Measurements from ENCODE around the gene PTBP3.
A peak's percentile ranks its signal among the peaks of the same experiment; 100 is the strongest.
"Not testable (repeated sequence)": the region's sequence is repeated elsewhere in the genome, so short reads cannot be mapped to it uniquely, and the experiment has no call there.

The PTBP3 gene, protein sequence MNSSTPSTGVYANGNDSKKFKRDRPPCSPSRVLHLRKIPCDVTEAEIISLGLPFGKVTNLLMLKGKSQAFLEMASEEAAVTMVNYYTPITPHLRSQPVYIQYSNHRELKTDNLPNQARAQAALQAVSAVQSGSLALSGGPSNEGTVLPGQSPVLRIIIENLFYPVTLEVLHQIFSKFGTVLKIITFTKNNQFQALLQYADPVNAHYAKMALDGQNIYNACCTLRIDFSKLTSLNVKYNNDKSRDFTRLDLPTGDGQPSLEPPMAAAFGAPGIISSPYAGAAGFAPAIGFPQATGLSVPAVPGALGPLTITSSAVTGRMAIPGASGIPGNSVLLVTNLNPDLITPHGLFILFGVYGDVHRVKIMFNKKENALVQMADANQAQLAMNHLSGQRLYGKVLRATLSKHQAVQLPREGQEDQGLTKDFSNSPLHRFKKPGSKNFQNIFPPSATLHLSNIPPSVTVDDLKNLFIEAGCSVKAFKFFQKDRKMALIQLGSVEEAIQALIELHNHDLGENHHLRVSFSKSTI

DNA sequence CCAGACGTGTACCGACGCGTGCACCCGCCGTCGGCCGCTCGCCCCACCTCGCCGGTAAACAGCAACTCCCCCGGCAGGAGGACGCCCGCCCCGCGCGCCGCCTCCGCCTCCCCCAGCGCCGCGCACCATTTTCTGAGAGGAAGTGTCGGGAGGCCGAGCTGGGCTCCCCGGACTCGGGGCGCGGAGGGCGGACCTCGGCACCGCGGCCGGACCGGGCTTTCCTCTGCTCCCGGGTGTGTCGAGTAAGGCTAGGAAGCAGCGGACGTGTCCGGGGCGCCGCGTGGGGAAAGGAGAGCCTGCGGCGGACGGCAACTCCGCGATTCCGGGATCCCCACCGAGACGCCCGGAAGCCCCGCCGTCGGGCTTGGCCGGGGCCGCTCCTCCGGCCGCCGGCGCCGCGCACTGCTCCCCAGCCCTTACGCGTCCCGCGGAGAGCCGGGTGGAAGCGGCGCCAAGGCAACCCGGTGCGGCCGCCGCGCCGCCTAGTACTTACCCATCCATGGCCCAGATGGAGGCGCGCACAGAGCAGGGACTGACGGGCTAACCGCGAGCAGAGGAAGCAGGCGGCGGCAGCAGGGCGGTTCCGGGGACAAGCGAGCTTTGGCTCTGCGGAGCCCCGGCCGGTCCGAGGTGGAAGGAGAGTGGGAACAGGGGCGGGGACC lies at the start of gene PTBP3:
PTBP3 (minus strand) TSS at position 643 of the 662 bp plus-strand sequence. CDS start 35,754 bp downstream, outside the sequence.
- DNase-seq, result no peak

DNA sequence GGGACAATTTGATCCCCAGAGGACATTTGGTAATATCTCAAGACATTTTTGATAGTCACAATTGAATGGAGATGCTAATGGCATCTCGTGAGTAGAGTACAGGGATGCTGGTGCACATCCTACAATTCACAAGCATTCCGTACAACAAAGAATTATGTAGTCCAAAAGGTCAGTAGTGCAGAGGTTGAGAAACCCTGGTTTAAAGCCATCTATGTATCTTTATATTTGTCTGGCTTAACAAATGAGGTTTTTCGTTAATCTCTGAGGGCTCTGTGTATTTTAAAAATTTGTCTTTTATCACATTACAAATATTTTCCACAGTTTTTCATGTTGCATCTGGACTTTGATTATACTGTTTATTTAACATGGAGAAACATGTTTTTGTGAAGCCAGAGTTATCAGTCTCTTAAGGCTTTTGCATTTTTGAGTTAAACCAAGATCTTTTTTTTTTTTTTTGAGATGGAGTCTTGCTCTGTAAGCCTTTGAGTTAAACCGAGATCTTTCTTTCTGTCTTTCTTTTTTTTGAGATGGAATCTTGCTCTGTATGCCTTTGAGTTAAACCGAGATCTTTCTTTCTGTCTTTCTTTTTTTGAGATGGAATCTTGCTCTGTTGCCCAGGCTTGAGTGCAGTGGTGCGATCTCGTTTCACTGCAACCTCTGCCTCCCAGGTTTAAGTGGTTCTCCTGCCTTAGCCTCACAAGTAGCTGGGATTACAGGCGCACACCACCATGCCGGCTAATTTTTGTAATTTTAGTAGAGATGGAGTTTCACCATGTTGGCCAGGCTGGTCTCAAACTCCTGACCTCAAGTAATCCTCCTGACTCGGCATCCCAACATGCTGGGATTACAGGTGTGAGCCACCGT lies 49.3 kb upstream of the PTBP3 start:
- DNase-seq, result no peak

DNA sequence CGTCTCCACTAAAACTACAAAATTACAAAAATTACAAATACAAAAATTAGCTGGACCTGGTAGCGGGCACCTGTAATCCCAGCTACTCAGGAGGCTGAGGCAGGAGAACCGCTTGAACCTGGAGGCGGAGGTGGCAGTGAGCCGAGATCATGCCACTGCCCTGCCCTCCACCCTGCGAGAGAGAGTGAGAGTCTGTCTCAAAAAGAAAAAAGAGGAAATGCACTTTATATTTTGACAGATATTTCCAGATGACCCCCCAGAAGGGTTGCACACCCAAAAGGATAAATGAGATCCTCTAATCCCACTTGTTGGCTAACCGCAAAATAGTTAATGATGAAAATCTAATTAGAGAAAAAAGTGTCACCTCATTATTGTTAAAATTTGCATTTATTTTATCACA lies 48.6 kb upstream of the PTBP3 start:
- DNase-seq, result no peak

DNA sequence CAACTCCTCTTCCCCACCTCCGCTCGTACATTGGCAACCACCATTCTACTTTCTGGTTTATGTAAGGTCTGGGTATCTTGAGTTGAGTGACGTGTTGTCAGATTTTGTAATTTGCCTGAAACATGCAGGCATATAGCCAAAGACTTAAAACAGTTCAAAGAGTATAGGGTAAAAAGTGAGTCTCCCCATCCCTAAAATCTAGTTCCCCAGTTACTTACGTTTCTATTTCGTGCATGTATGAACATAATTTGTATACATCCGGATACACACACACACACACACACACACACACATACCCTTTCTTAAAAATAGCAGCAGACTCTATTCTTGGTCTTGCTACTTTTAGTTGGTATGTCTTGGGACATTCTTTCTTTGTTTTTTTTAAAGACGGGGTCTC lies 47.4 kb upstream of the PTBP3 start:
- no peak for DNase-seq

DNA sequence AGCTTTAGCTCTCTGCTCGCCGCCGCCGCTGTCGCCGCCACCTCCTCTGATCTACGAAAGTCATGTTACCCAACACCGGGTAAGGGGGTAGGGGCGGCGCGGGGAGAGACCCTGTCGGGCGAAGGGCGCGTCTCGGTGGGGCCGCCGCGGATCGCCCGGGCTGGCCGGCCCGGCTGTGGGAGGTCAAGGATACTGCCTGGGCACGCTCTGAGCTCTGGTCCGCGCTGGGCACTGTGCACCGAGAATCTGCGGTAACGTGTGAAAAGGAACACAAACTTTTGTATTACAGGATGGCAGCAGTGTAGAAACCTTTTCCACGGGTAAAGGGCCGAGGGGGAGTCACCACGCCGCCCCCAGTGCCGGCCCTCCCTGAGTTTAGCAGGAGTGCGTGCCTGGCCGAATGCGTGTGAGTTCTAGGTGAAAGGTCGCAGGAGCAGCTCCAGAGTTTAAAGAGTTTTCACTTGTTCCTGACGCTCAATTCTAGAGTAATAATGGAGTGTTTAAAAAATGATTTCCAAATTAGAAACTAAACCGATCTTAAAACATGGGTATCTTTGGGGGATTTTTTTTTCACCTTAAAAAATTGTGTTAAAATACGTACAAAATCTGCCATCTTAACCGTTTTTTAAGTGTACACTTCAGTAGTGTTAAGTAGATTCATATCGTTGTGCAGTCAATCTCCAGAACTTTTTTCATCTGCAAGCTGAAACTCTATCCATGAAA lies 46.8 kb upstream of the PTBP3 start, which contains the start of gene HSDL2:
HSDL2 (plus strand) TSS at position 7 of the 723 bp plus-strand sequence; CDS start at position 63, 56 bp downstream.
- peak; percentile 33 for DNase-seq

DNA sequence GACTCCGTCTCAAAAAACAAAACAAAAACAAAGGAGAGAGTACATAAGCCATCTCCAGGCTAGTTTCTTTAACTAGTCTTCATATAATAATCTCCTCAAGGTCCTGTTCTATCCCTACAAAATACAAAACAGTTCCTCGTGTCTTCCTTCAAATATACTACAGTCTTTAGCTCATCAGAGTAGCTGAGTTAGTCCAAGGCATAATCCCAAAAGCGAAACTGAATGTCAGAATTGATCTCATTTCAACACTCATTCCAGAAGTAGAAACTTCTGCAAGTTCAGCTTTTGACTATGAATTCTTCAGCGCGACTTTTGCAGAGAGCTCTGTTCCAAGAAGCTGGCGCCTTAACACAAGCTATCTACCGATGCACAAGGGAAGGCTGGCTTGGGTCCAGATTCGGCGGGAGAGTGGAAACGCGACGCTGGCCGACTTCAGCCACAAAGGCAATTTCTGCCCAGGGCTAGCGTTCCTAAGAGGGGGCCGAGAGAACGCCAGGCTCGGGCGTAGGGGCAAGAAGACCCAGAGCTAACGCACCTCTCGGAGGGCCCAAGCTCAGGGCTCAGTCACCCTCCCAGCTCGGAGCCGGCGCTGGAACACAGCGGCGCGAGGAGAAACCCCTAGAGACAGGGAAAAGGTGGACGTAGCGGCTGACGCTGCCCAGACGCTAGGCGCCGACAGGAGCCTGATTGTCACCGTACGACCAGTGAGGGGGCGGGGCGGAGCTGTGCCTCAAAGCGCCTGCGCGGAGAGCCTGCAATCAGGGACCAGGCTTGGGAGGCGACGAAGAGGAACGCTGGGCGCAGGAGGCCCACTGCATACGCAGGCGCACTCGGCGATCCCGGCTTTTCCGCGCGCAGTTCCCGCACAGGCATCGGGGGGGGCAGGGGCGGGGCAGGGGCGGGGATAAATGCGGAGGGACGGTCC lies 46.0 kb upstream of the PTBP3 start:
- peak; percentile 96 for DNase-seq

DNA sequence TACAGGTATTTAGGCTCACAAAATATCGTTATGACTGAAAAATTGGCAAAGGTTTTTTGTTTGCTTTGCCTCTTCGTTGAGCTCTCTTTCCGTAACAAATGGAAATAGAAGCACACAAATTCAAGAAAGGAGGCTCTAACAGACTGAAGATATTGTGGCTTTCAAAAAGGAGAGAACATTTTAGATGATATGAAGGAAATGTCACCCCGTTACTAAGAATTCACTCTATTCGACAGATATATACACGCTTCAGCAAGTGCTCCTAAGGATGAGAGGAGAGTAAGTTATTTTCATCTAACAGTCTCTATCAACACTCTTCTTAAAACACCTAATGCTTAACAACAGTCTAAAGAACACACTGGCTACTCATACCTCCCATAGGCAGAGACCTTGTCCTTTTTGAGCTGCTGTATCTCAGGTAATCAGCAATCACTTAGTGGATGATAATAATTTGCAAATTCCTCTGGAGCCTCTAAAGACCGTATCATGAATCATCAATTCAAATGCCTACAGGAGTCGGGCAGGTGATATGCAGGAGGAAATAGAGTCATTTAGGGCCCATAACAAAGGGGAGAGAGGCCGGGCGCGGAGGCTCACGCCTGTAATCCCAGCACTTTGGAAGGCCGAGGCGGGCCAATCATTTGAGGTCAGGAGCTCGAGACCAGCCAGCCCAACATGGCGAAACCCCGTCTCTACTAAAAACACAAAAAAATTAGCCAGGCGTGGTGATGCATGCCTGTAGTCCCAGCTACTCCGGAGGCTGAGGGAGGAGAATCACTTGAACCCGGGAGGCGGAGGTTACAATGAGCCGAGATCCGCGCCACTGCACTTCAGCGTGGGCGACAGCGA lies 45.1 kb upstream of the PTBP3 start:
- no peak for DNase-seq

DNA sequence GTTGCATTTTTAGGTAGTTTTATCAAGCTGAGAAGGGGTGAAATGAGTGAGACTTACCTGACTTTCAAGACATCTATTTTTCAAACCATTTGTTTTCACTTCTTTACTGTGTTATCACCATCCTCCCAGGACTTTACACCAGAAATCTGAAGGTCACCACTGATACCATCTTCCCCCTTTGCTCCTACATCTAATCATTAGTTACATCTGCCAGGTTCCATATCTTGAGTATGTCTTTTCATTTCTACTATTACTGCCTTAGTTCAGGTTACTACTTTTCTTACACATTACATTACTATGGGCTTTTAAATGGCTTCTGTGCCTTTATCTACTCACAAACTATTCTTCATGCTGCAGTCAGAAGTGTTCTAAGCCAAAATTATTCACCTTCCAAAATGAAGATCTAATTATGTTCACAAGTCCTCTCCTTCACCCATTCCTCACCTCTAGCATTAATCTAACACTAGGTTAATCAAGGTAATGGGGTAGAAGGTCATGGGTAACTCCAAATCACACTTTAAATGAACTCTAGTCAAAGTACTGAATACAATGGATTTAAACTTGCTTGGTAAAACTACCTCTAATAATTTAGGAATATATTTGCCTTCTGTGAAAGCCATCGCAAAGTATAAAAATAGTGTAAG lies 44.4 kb upstream of the PTBP3 start:
- no peak for DNase-seq

DNA sequence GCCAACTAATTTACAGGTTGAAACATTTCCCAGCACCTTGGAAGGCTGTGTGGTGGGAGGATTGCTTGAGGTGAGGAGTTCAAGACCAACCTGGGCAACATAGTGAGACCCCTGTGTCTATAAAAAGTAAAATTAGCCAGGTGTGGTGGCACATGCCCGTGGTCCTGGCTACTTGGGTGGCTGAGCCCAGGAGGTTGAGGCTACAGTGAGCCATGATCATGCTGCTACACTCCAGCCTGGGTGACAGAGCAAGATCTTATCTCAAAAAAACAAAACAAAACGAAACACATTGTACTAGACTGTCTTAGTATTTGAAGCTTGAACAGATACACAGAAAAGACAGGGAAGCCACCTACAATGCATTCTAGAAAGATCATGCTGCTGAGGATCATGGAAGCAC lies 43.7 kb upstream of the PTBP3 start:
- peak; percentile 25 for DNase-seq

DNA sequence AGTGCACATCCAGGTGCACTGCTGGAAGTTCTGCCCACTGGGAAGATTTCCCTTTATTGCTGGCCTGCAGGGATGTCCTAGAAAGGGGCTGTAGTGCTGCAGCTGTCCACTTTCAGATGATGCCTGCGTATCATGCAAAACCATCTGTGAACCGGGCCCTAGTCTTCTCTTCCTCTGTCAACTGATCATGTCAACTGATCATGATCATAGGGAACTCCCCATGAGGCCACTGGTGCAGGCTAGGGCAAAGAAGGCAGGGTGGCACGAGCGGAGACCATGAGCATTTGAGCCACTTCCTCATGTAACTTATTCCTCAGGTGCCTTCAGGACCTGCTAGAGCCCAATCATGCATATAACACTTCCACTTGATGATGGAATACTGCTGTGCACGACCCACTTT lies 41.9 kb upstream of the PTBP3 start:
- no peak for DNase-seq

DNA sequence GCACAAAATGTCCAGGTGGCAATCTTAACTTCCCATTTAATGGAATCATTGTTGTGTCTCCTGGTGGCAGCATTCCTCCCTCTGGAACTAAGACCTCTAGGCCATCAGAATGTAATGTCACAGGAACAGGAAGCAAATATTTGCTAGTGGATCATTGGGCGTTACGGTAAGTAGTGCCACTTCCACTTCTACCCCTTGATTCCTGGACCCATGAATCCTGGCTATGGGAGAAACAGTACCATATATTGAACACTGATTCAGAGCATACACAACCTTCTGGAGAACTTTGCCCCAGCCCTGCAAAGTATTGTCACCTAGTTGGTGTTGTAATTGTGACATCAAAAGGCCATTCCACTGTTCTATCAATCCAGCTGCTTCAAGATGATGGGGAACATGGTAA lies 40.8 kb upstream of the PTBP3 start:
- DNase-seq, result not testable (repeated sequence)

DNA sequence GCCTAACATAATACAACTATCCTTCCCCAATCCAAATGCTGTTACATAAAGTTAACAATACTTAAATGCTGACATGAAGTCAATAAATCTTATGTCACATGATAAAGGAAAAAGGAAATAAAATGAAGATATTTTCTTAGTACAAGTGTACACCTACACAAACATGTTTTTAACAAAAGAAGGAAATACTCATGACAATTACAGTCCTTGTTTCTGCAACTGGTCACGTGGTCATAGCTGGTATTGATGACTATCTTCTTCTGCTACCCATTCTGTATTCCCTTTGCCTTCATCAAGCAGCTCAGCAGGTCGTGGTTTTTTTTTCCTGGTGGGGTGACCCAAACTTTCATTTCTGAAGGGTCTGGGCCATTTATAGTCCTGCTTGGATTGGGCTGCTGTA lies 40.2 kb upstream of the PTBP3 start:
- not testable (repeated sequence) for DNase-seq

DNA sequence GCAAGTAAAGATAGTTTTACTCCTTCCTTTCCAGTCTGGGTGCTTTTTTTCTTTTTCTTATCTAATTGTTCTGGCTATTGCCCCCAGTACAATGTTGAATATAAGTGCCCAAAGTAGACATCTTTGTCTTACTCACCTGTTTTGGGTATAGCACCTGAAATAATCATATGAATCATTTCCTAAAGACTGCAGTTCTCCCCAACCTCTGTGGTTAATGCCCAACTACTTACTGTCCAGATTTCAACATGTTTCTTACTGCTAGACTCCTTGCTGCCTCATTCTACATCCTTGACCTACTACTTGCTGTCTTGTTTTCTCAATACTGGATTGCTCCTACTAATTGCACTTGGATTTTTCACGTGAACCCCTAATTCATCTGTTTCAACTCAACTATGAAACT lies 37.6 kb upstream of the PTBP3 start:
- DNase-seq, result no peak

DNA sequence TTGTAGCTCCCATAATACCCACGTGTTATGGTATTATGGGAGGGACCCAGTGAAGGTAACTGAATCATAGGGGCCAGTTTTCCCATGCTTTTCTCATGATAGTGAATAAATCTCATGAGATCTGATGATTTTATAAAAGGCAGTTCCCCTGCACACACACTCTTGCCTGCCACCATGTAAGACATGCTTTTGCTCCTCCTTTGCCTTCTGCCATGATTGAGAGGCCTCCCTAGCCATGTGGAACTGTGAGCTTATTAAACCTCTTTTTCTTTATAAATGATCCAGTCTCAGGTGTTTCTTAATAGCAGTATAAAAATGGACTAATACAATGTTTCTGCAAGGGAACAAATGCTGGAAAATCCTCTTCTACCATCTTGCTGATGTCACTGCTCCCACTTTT lies 36.4 kb upstream of the PTBP3 start:
- DNase-seq, result no peak

DNA sequence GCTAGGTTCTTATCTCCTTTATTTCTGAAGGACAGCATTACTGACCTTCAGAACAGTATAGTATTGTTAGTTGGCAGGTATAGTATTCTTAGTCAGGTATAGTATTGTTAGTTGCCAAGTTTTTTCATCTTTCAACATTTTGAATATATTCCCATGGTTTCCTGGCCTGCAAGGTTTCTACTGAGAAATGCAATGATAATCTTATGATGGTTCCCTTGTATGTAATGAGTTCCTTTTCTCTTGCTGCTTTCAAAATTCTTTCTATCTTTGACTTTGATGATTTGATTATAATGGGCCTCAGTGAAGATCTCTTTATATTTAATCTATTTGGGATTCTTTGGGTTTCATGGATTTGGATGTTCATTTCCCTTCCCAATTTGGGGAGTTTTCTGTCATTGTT lies 34.0 kb upstream of the PTBP3 start:
- no peak for DNase-seq

DNA sequence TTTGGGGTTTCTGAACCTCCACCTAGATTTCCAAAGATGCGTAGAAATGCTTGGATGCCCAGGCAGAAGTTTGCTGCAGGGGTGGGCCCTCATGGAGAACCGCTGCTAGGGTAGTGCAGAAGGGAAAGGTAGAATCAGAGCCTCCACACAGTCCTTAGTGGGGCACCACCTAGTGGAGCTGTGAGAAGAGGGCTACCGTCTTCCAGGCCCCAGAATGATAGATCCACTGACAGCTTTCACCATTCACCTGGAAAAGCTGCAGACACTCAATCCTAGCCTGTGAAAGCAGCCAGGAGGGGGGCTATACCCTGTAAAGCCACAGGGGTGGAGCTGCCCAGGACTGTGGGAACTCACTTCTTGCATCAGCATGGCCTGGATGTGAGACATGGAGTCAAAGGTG lies 33.2 kb upstream of the PTBP3 start:
- DNase-seq, result no peak

DNA sequence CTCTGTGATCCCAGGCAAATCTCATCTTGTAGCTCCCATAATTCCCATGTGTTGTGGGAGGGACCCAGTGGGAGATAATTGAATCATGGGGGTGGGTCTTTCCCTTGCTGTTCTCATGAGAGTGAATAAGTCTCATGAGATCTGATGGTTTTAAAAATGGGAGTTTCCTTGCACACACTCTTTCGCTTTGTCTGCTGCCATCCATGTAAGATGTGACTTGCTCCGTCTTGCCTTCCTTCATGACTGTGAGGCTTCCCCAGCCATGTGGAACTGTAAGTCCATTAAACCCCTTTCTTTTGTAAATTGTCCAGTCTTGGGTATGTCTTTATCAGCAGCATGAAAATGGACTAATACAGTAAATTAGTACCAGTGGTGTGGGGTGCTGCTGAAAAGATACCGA lies 31.8 kb upstream of the PTBP3 start:
- DNase-seq, result not testable (repeated sequence)

DNA sequence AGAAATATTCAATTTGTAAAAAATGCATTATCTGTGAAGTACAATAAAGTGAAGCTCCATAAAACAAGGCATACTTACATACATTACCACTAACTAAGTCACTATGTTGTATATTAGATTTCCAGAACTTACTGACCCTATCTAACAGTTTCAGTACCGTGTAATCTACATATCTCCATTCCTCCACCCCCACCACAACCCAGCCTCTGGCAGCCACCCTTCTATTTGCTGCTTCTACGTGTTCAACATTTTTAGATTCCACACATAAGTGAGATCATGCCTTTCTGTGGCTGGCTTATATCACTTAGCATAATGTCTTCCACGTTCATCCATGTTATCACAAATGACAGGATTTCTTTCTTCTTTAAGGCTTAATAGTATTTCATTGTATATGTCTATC lies 31.3 kb upstream of the PTBP3 start:
- no peak for DNase-seq

DNA sequence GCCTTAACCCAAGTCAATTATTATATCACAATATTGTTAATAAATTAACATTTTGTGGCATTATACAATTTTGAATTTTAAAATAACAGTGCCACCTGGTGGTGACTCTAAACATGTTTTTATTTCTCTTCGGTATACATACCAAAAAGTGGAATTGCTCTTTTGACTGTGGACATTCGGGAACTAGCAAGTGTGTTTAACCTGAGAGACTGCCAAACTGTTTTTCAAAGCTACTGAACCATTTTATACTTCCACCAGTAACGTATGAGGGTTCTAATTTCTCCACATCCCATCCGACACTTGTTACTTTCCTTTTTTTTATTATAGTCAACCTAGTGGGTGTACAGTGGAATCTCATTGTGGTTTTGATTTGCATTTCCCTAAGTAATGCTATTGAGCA lies 28.2 kb upstream of the PTBP3 start:
- DNase-seq, result peak; percentile 18
